CD4-positive, alpha-beta T cell treated with Interleukin-17A for 1 hour (primary cell): ENCODE measurements around the gene GOLIM4.
"Not testable (repeated sequence)": the region's sequence is repeated elsewhere in the genome, so short reads cannot be mapped to it uniquely, and the experiment has no call there.

ENCODE experiments used
- DNase-seq: peaks from one replicate; pipeline ENCODE4 v3.0.0-alpha.2; 2020

Gene GOLIM4

GRCh38 chr3:168071591-168072322 lies 24.0 kb downstream of the GOLIM4 start:
- DNase-seq, result no peak

- DNase-seq, result no peak
Observed at GRCh38 chr3:168070919-168071318, 24.8 kb downstream of the GOLIM4 start.

GRCh38 chr3:168068346-168068745 lies 27.4 kb downstream of the GOLIM4 start:
- DNase-seq, result no peak

- DNase-seq, result no peak
Observed at GRCh38 chr3:168066882-168067281, 28.8 kb downstream of the GOLIM4 start.

GRCh38 chr3:168065569-168065968 lies 30.2 kb downstream of the GOLIM4 start:
- no peak for DNase-seq

GRCh38 chr3:168063122-168063521 lies 32.6 kb downstream of the GOLIM4 start:
- no peak for DNase-seq

- DNase-seq, result no peak
Observed at GRCh38 chr3:168062679-168063078, 33.0 kb downstream of the GOLIM4 start.

GRCh38 chr3:168061332-168061996 lies 34.3 kb downstream of the GOLIM4 start:
- no peak for DNase-seq

GRCh38 chr3:168060317-168060716 lies 35.4 kb downstream of the GOLIM4 start:
- DNase-seq, result no peak

- no peak for DNase-seq
Observed at GRCh38 chr3:168058481-168058880, 37.2 kb downstream of the GOLIM4 start.

- not testable (repeated sequence) for DNase-seq
Observed at GRCh38 chr3:168056398-168057230, 39.1 kb downstream of the GOLIM4 start.

GRCh38 chr3:168054447-168054846 lies 41.3 kb downstream of the GOLIM4 start:
- DNase-seq, result no peak

- DNase-seq, result no peak
Observed at GRCh38 chr3:168053115-168053514, 42.6 kb downstream of the GOLIM4 start.

- no peak for DNase-seq
Observed at GRCh38 chr3:168052515-168052914, 43.2 kb downstream of the GOLIM4 start.

- DNase-seq, result no peak
Observed at GRCh38 chr3:168051531-168052471, 43.9 kb downstream of the GOLIM4 start.

- no peak for DNase-seq
Observed at GRCh38 chr3:168051070-168051469, 44.7 kb downstream of the GOLIM4 start.

- no peak for DNase-seq
Observed at GRCh38 chr3:168049367-168049974, 46.3 kb downstream of the GOLIM4 start.

- DNase-seq, result no peak
Observed at GRCh38 chr3:168048414-168049330, 47.1 kb downstream of the GOLIM4 start.

GRCh38 chr3:168047936-168048335 lies 47.8 kb downstream of the GOLIM4 start:
- DNase-seq, result no peak

GRCh38 chr3:168047190-168047795 lies 48.4 kb downstream of the GOLIM4 start:
- peak; percentile 50 for DNase-seq
